ENCODE data around the gene TC2N. TPM values are rescaled to one million over a fixed set of nuclear protein-coding genes. Genes with fewer than 3 reads are reported as not detected.

The TC2N gene
- total and polyA plus RNA-seq, 2 experiments from 2014 or later = 10.0 to 35.0 TPM

DNA sequence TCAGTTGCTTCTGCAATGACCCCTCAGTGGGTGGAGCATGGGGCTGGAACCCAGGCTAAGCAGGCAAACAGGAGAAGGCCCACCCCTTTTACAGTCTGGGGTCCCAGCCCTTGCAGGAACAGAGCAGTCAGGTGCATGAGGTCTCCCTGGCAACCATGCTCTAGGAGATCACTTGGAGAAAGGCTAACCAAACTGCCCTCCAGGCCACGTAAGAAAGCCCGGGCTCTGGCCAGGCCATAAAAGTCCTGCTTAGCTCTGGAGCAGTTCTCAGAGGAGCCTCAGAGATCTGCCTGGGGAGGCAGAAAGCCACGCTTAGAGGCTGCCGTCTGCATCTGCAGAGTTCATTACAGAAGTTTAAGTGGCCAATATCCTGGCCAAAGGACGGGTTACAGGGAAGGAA is 15.0 kb upstream of the TC2N start:
- H3K27ac Mint-ChIP-seq = no peak overlapping the region
- no peaks in the 10 kb centered on the region for H3K36me3 ChIP-seq (ENCODE audit: insufficient read depth)
- H3F3A ChIP-seq (replicated peaks; ENCODE audit: low read depth) = no peaks in the 10 kb centered on the region
- no peaks in the 10 kb centered on the region for H3K4me1 Mint-ChIP-seq
- no peak for TF ChIP-seq EZH2phosphoT487 (IDR thresholded peaks at IDR 0.05; ENCODE audit: unreplicated experiment)
- no peak for TF ChIP-seq REST (IDR thresholded peaks at IDR 0.05; ENCODE audit: unreplicated experiment)
- no peak for TF ChIP-seq ZNF331 (CRISPR knock-in tag; IDR thresholded peaks at IDR 0.05; ENCODE audit: low read depth)
- no peaks in the 10 kb centered on the region for H3K27me3 ChIP-seq (ENCODE audit: insufficient read depth)
- H4K20me1 ChIP-seq (replicated peaks; ENCODE audit: insufficient read depth) = no peaks in the 10 kb centered on the region
- H3K36me3 Mint-ChIP-seq (ENCODE audit: low read depth) = no peaks in the 10 kb centered on the region
- H3K4me1 ChIP-seq (ENCODE audit: insufficient read depth) = no peaks in the 10 kb centered on the region
- ATAC-seq = no peak
- H3K9me2 ChIP-seq (ENCODE audit: insufficient read depth) = no peaks in the 10 kb centered on the region
- no peak overlapping the region for H2AFZ ChIP-seq
- no peak overlapping the region for H3K4me3 Mint-ChIP-seq
- H3K9me3 Mint-ChIP-seq = no peaks in the 10 kb centered on the region
- no peak overlapping the region for H3K4me3 ChIP-seq
- no peak overlapping the region for H3K4me2 ChIP-seq
- H3K27me3 Mint-ChIP-seq (ENCODE audit: insufficient read depth, low read depth, poor library complexity) = no peaks in the 10 kb centered on the region
- no peak for DNase-seq (ENCODE audit: low spot score)
- H3K27ac ChIP-seq (ENCODE audit: low read depth) = no peak overlapping the region
- no peaks in the 10 kb centered on the region for H3K79me2 ChIP-seq (replicated peaks; ENCODE audit: insufficient read depth)

DNA sequence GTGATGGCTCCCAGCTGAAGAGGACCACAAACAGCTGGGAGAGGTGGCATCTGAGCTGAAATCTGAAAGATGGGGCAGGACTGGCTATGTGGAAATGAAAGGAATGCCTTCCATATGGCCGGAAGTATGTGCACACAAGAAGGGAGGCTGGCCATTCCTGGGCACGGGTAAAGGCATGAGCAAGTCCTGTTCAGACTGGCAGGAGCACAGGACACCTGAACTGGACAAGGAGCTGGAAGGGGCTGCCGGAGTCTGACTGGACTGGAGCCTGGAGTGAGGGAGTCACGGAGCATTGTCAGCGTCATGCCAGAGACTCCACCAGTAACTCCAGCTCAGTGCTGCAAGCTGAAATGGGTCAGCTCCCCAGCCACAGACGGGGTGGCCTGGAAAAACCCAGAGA is 11.9 kb upstream of the TC2N start:
- Histone ChIP-seq H3K4me3 (no peak overlapping the region), H3K9me2 (ENCODE audit: insufficient read depth) (no peaks in the 10 kb centered on the region), H3K27me3 (ENCODE audit: insufficient read depth) (no peaks in the 10 kb centered on the region), H2AFZ (no peak overlapping the region), H3K4me1 (ENCODE audit: insufficient read depth) (no peaks in the 10 kb centered on the region), H3F3A (replicated peaks; ENCODE audit: low read depth) (no peaks in the 10 kb centered on the region), H3K27ac (ENCODE audit: low read depth) (no peak overlapping the region), H3K36me3 (ENCODE audit: insufficient read depth) (no peaks in the 10 kb centered on the region), H3K79me2 (replicated peaks; ENCODE audit: insufficient read depth) (no peaks in the 10 kb centered on the region), H3K4me2 (no peak overlapping the region), H4K20me1 (replicated peaks; ENCODE audit: insufficient read depth) (no peaks in the 10 kb centered on the region)
- DNase-seq (ENCODE audit: low spot score) (no peak), ATAC-seq (no peak)
- Mint-ChIP-seq H3K27ac (no peak overlapping the region), H3K36me3 (ENCODE audit: low read depth) (no peaks in the 10 kb centered on the region), H3K4me3 (no peak overlapping the region), H3K27me3 (ENCODE audit: insufficient read depth, low read depth, poor library complexity) (peaks cover 2% of the 10 kb centered on the region), H3K4me1 (no peaks in the 10 kb centered on the region), H3K9me3 (no peaks in the 10 kb centered on the region)
- TF ChIP-seq EZH2 (IDR thresholded peaks at IDR 0.05; ENCODE audit: low read depth, unreplicated experiment) (no peak), ZNF331 (CRISPR knock-in tag; IDR thresholded peaks at IDR 0.05; ENCODE audit: low read depth) (no peak), ZNF114 (CRISPR knock-in tag; IDR thresholded peaks at IDR 0.05) (no peak), JUNB (IDR thresholded peaks at IDR 0.05; ENCODE audit: unreplicated experiment) (no peak), POLR2AphosphoS5 (IDR thresholded peaks at IDR 0.05; ENCODE audit: low read depth) (no peak), REST (IDR thresholded peaks at IDR 0.05; ENCODE audit: unreplicated experiment) (no peak)

All from GM23338 (cell line).